Stimulated activated memory B cell treated with anti-CD40 and anti-IgM and Interleukin-4, amounts not matched to agents 10 μg/mL and 1 μg/mL and 100 μg/mL, for 72 hours (primary cell): ENCODE measurements around the gene CLASRP.
"Not testable (repeated sequence)": the region's sequence is repeated elsewhere in the genome, so short reads cannot be mapped to it uniquely, and the experiment has no call there.

ENCODE experiments used
- ATAC-seq: fragments of 150-1000 bp; cut with Tn5 transposase; 2 replicates; pipeline ENCODE4 v1.10.0; 2021
- H3K27ac Mint-ChIP-seq: one replicate; pipeline ENCODE4 v1.8.0; 2022; ENCODE audit warnings: mild to moderate bottlenecking, mixed read lengths
- H3K27me3 Mint-ChIP-seq: one replicate; pipeline ENCODE4 v1.8.0; 2022; ENCODE audit warnings: mixed read lengths
- H3K36me3 Mint-ChIP-seq: one replicate; pipeline ENCODE4 v1.8.0; 2022; ENCODE audit warnings: mixed read lengths
- H3K4me1 Mint-ChIP-seq: one replicate; pipeline ENCODE4 v1.8.0; 2022; ENCODE audit warnings: mixed read lengths
- H3K4me3 Mint-ChIP-seq: one replicate; pipeline ENCODE4 v1.8.0; 2022; ENCODE audit warnings: mild to moderate bottlenecking, moderate library complexity, mixed read lengths
- H3K9me3 Mint-ChIP-seq: one replicate; pipeline ENCODE4 v1.8.0; 2022; ENCODE audit warnings: mixed read lengths

The CLASRP gene

GRCh38 chr19:45112111-45112827 lies 73.4 kb downstream of the CLASRP start:
- ATAC-seq = no peak
- no peak overlapping the region for H3K4me3 Mint-ChIP-seq
- no peaks in the 10 kb centered on the region for H3K36me3 Mint-ChIP-seq
- H3K27ac Mint-ChIP-seq = no peak overlapping the region
- peaks cover 64% of the 10 kb centered on the region for H3K4me1 Mint-ChIP-seq
- no peaks in the 10 kb centered on the region for H3K9me3 Mint-ChIP-seq
- no peaks in the 10 kb centered on the region for H3K27me3 Mint-ChIP-seq

DNA sequence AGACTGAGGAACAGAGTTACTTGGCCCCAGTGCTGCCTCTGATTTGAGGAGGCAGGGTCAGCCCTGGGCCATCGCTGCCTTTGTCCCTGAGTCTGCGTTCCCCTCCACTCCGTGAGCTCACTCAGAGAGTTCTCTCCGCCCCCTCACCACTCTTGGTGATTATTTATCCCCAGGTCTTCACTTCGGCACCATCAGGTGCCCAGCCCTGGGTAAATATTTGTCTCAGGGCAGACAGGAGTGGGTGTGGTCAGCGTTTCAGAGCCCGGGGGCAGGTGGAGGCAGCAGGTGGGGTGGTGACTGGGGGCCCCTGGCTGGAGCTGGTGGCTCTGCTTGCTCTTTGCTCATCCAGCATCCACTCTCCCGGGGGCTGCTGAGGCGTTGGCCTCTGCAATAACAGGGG lies 74.8 kb downstream of the CLASRP start:
- ATAC-seq = no peak
- H3K27ac Mint-ChIP-seq = no peak overlapping the region
- no peaks in the 10 kb centered on the region for H3K36me3 Mint-ChIP-seq
- H3K27me3 Mint-ChIP-seq = no peaks in the 10 kb centered on the region
- no peaks in the 10 kb centered on the region for H3K9me3 Mint-ChIP-seq
- peaks cover 78% of the 10 kb centered on the region for H3K4me1 Mint-ChIP-seq
- no peak overlapping the region for H3K4me3 Mint-ChIP-seq

GRCh38 chr19:45114116-45114515 lies 75.3 kb downstream of the CLASRP start:
- no peaks in the 10 kb centered on the region for H3K27me3 Mint-ChIP-seq
- H3K36me3 Mint-ChIP-seq = no peaks in the 10 kb centered on the region
- ATAC-seq = no peak
- H3K4me3 Mint-ChIP-seq = no peak overlapping the region
- H3K9me3 Mint-ChIP-seq = no peaks in the 10 kb centered on the region
- no peak overlapping the region for H3K27ac Mint-ChIP-seq
- H3K4me1 Mint-ChIP-seq = peaks cover 80% of the 10 kb centered on the region

GRCh38 chr19:45115809-45116615 lies 77.2 kb downstream of the CLASRP start:
- no peaks in the 10 kb centered on the region for H3K9me3 Mint-ChIP-seq
- H3K27ac Mint-ChIP-seq = no peak overlapping the region
- H3K4me3 Mint-ChIP-seq = no peak overlapping the region
- no peaks in the 10 kb centered on the region for H3K36me3 Mint-ChIP-seq
- H3K27me3 Mint-ChIP-seq = no peaks in the 10 kb centered on the region
- H3K4me1 Mint-ChIP-seq = peaks cover 75% of the 10 kb centered on the region
- no peak for ATAC-seq

GRCh38 chr19:45117167-45117594 lies 78.3 kb downstream of the CLASRP start:
- Mint-ChIP-seq H3K4me3 (peak overlapping the region; percentile 25), H3K27me3 (no peaks in the 10 kb centered on the region), H3K4me1 (peaks cover 81% of the 10 kb centered on the region), H3K27ac (peak overlapping the region; percentile 83), H3K9me3 (no peaks in the 10 kb centered on the region), H3K36me3 (no peaks in the 10 kb centered on the region)
- peak; percentile 77 for ATAC-seq

DNA sequence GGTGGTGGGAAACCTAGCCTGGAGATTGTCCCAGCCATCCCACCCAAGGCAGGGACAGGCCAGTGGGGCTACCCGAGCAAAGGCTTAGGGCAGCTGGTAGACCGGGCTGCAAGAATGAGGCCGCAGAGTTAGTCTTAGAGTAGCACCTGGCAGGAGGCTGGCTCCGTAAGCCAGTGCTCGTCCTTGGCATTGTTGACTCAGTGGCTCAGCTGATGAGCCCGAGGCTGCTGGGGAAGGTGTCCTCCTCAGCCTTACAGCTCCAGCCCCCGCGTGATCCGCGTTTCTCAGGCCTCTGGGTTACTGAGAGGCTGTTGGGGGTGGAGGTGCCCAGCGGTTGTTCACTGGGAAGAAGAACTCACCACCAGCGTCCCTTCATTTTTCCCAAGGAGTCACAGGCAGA lies 78.8 kb downstream of the CLASRP start:
- Mint-ChIP-seq H3K36me3 (no peaks in the 10 kb centered on the region), H3K4me1 (peaks cover 81% of the 10 kb centered on the region), H3K9me3 (no peaks in the 10 kb centered on the region), H3K27ac (peak overlapping the region; percentile 83), H3K4me3 (no peak overlapping the region), H3K27me3 (no peaks in the 10 kb centered on the region)
- ATAC-seq = no peak

DNA sequence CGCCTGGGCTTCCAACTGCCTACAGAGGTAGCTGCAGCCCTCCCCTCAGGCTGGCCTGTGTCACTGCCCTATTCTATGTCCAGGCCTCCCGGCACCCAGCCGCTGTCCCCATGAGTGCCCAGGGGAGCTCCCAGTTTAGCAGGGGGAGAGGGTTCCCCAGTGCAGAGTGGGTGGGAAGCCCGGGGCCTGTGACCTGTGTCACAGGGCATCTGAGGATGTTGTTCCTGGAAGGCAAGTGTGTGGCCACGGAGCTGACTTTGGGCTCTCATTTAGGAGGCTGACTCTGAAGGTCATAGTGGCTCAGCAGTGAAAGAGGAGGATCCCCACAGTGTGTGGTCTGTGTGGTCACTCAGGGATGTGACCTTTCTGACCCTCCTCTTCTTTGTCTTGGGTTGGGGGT lies 79.3 kb downstream of the CLASRP start:
- Mint-ChIP-seq H3K36me3 (no peaks in the 10 kb centered on the region), H3K27ac (peak overlapping the region; percentile 83), H3K4me3 (no peak overlapping the region), H3K27me3 (no peaks in the 10 kb centered on the region), H3K4me1 (peaks cover 81% of the 10 kb centered on the region), H3K9me3 (no peaks in the 10 kb centered on the region)
- no peak for ATAC-seq

DNA sequence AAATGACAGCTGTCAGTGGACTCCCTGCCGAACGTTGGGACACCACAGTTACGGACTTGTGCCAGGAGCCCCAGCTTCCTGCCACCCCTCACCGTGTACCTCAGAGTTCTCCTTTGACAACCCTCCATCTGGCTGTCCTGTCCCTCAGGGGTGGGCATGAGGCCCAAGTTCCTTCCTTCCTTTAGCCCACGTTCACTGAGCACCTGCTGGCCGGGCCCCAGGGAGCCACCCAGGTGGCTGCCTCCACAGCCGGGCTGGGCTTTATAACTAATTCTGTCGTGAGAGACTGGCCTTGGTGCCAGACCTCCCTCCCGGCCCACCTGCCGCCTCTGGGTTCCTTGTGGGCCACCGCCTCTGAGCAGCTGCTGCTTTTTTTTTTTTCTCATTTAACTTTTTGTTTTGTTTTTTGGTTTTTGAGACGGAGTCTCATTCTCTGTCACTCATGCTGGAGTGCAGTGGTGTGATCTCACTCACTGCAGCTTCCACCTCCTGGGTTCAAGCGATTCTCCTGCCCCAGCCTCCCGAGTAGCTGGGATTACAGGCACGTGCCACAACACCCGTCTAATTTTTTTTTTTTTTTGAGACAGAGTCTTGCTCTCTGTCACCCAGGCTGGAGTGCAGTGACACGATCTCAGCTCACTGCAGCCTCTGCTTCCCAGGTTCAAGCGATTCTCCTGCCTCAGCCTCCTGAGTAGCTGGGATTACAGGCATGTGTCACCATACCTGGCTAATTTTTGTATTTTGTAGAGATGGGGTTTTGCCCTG lies 79.9 kb downstream of the CLASRP start:
- H3K27me3 Mint-ChIP-seq = not testable (repeated sequence)

DNA sequence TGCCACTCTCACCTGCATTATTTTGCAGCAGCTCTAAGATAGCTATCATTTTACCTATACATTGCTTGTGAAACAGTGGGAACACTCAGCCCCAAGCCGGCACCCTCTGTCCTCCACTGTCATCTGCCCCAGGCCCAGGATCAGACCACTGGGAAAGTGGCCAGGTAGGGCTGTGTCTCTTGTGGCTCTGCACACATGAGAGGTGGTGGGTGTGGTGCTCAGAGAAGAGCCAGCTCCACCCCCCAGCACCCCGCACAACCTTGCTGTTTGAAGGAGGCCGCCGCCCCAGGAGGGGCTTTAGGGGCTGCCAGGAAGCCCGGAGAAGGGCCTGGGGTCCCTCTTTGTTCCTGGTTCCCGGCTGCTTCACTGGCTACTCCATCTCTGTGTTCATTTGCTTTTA lies 80.7 kb downstream of the CLASRP start:
- peaks cover 78% of the 10 kb centered on the region for H3K4me1 Mint-ChIP-seq
- H3K36me3 Mint-ChIP-seq = no peaks in the 10 kb centered on the region
- H3K27me3 Mint-ChIP-seq = no peaks in the 10 kb centered on the region
- no peak overlapping the region for H3K4me3 Mint-ChIP-seq
- no peak for ATAC-seq
- H3K9me3 Mint-ChIP-seq = no peaks in the 10 kb centered on the region
- peak overlapping the region; percentile 83 for H3K27ac Mint-ChIP-seq

More for the DNA sequence above, 79.9 kb downstream of the CLASRP start:
- peak; percentile 80 for ATAC-seq
- H3K36me3 Mint-ChIP-seq, H3K9me3 Mint-ChIP-seq: not testable (repeated sequence)
- H3K27ac Mint-ChIP-seq = peak overlapping the region; percentile 83
- H3K4me1 Mint-ChIP-seq = peaks cover 78% of the 10 kb centered on the region
- H3K4me3 Mint-ChIP-seq = peak overlapping the region; percentile 40
